Mucosa of rectum (tissue), 2 donors: ENCODE results near the gene LRRC9.
"Not testable (repeated sequence)": the region's sequence is repeated elsewhere in the genome, so short reads cannot be mapped to it uniquely, and the experiment has no call there.

Experiments
- H3K27ac ChIP-seq, 2 donors: one replicate each; pipeline ENCODE4 v1.7.0; 2013; ENCODE audit warnings: inconsistent platforms in 2 of 2, low read depth in 2 of 2, low read length in 2 of 2
- H3K27me3 ChIP-seq, 2 donors: one replicate each; pipeline ENCODE4 v1.7.0; 2013; ENCODE audit warnings: low read length in 2 of 2; ENCODE audit not compliant: control insufficient read depth in 2 of 2, insufficient read depth in 2 of 2
- H3K36me3 ChIP-seq, 2 donors: one replicate each; pipeline ENCODE4 v1.7.0; 2013; ENCODE audit warnings: low read length in 2 of 2; ENCODE audit not compliant: control insufficient read depth in 2 of 2, insufficient read depth in 2 of 2
- H3K4me1 ChIP-seq, 2 donors: one replicate each; pipeline ENCODE4 v1.7.0; 2013; ENCODE audit warnings: low read length in 2 of 2, mild to moderate bottlenecking in 1 of 2; ENCODE audit not compliant: control insufficient read depth in 2 of 2, insufficient read depth in 2 of 2
- H3K4me3 ChIP-seq, 2 donors: one replicate each; pipeline ENCODE4 v1.7.0; 2013; ENCODE audit warnings: low read length in 2 of 2
- H3K9ac ChIP-seq, 2 donors: one replicate each; pipeline ENCODE4 v1.7.0; 2013; ENCODE audit warnings: low read length in 2 of 2, low read depth in 1 of 2, mild to moderate bottlenecking in 1 of 2
- H3K9me3 ChIP-seq, 2 donors: one replicate each; pipeline ENCODE4 v1.7.0; 2013; ENCODE audit warnings: low read length in 2 of 2; ENCODE audit not compliant: control insufficient read depth in 2 of 2
- donor health status: healthy.
- donor health status: Normal muscosa, but diverticular disease.

The LRRC9 gene

GRCh38 chr14:59912443-59912842 lies 7.5 kb upstream of the LRRC9 start:
- H3K36me3 ChIP-seq, result no peaks in the 10 kb centered on the region
- H3K4me1 ChIP-seq, result no peaks in the 10 kb centered on the region
- H3K4me3 ChIP-seq, result no peak overlapping the region
- H3K9ac ChIP-seq, result no peak overlapping the region
- H3K27ac ChIP-seq, result no peak overlapping the region
- no peaks in the 10 kb centered on the region for H3K9me3 ChIP-seq
- H3K27me3 ChIP-seq, result no peaks in the 10 kb centered on the region

GRCh38 chr14:59913187-59913586 lies 6.8 kb upstream of the LRRC9 start:
- H3K27ac ChIP-seq, result no peak overlapping the region
- H3K4me3 ChIP-seq, result no peak overlapping the region
- no peaks in the 10 kb centered on the region for H3K4me1 ChIP-seq
- no peaks in the 10 kb centered on the region for H3K9me3 ChIP-seq
- H3K9ac ChIP-seq, result no peak overlapping the region
- peaks cover under 1 to 4% of the 10 kb centered on the region in 2 donors for H3K27me3 ChIP-seq
- H3K36me3 ChIP-seq, result no peaks in the 10 kb centered on the region

DNA sequence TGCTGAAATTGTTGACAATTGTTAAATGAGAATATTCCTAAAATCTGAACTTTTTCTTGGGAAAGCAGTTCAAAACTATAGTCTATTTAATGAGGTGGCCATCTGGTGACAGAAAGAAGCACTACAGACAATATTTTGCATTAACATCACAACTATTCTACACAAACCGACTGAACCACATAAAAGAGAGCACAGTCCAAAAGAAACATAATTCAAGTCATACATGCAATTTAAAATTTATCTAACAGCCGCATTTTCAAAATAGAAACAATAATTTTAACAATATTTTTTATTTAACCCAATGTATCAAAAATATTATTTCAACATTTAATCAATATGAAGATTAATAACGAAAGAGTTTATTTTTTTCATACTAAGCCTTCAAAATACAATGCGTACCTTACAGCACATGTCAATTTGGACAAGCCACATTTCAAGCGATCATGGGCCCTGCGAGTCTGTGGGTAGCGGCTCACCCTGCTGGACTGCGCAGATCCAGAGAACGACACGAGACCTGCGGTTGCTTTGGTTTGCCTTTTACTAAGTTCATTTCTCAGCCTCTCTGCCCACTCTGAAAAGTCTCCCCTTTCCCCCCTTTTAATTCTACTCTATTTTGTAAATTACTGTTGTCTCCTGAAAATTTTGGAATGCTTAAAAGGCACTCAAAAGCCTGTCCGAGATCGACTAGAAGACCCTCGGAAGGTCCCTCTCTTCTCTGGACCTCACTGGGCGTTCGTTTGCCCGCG lies 947 bp upstream of the LRRC9 start:
- Histone ChIP-seq H3K27ac (no peak overlapping the region), H3K9me3 (no peaks in the 10 kb centered on the region), H3K27me3 (peaks cover 11 to 14% of the 10 kb centered on the region in 2 donors), H3K9ac (peak overlapping the region in 1 of 2 donors; percentile 21), H3K4me1 (peaks cover 7 to 8% of the 10 kb centered on the region in 2 donors), H3K4me3 (peak overlapping the region; percentile 32 to 55), H3K36me3 (no peaks in the 10 kb centered on the region)

DNA sequence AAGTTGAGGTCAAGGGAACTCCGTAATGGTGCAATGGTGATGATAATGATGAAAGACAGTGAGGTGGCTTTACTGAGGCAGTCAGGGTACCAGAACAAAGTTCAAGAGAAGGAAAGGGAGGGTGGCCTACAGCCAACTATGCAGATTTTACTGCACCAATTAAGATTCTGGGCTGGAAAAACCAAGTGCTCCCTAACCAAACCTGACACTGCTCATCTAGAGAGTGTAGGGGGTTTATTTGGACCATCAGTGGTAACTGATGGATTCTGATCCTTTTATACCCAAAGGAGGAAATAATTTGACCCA lies 387 bp downstream of the LRRC9 start:
- Histone ChIP-seq H3K36me3 (no peaks in the 10 kb centered on the region), H3K4me1 (peaks cover 7 to 8% of the 10 kb centered on the region in 2 donors), H3K4me3 (no peak overlapping the region), H3K27me3 (peaks cover 11 to 14% of the 10 kb centered on the region in 2 donors), H3K9me3 (no peaks in the 10 kb centered on the region), H3K9ac (no peak overlapping the region), H3K27ac (no peak overlapping the region)

- H3K27me3 ChIP-seq, result peaks cover 0 to 4% of the 10 kb centered on the region in 2 donors
- no peak overlapping the region for H3K4me3 ChIP-seq
- H3K36me3 ChIP-seq, result no peaks in the 10 kb centered on the region
- no peak overlapping the region for H3K27ac ChIP-seq
- H3K9me3 ChIP-seq, result no peaks in the 10 kb centered on the region
- H3K9ac ChIP-seq, result no peak overlapping the region
- no peaks in the 10 kb centered on the region for H3K4me1 ChIP-seq
Observed at GRCh38 chr14:59925797-59926196, 5.9 kb downstream of the LRRC9 start.

GRCh38 chr14:59926534-59926933 lies 6.6 kb downstream of the LRRC9 start:
- H3K27me3 ChIP-seq, result no peaks in the 10 kb centered on the region
- H3K27ac ChIP-seq, result no peak overlapping the region
- no peak overlapping the region for H3K4me3 ChIP-seq
- no peaks in the 10 kb centered on the region for H3K9me3 ChIP-seq
- H3K9ac ChIP-seq, result no peak overlapping the region
- no peaks in the 10 kb centered on the region for H3K4me1 ChIP-seq
- no peaks in the 10 kb centered on the region for H3K36me3 ChIP-seq

DNA sequence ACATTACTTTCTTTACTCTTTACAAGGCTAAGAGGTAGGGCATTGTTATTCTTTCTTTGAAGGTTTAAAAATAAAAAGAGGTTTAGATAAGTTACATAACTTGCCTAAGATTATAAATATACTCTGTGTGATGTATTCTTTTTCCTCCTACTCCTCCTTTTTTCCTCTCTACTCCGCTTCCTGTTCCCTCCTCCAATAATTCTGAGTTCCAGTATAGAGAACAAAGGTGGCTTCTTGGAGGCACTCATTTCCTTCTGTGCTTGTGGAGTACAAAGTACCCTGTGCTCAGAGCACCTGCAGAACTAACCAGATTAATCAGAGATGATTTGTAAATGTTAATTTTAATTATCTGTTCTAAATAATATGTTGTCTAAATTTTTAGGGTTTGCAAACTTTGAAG lies 11.3 kb downstream of the LRRC9 start:
- no peaks in the 10 kb centered on the region for H3K27me3 ChIP-seq
- no peak overlapping the region for H3K4me3 ChIP-seq
- H3K36me3 ChIP-seq, result no peaks in the 10 kb centered on the region
- H3K9me3 ChIP-seq, result no peaks in the 10 kb centered on the region
- peaks cover 2 to 24% of the 10 kb centered on the region in 2 donors for H3K4me1 ChIP-seq
- H3K27ac ChIP-seq, result no peak overlapping the region
- H3K9ac ChIP-seq, result no peak overlapping the region

- H3K9me3 ChIP-seq, result no peaks in the 10 kb centered on the region
- no peaks in the 10 kb centered on the region for H3K36me3 ChIP-seq
- no peak overlapping the region for H3K9ac ChIP-seq
- no peaks in the 10 kb centered on the region for H3K27me3 ChIP-seq
- peak overlapping the region in 1 of 2 donors; percentile 7 for H3K27ac ChIP-seq
- peaks cover 2 to 30% of the 10 kb centered on the region in 2 donors for H3K4me1 ChIP-seq
- H3K4me3 ChIP-seq, result no peak overlapping the region
Observed at GRCh38 chr14:59936145-59936544, 16.2 kb downstream of the LRRC9 start.

DNA sequence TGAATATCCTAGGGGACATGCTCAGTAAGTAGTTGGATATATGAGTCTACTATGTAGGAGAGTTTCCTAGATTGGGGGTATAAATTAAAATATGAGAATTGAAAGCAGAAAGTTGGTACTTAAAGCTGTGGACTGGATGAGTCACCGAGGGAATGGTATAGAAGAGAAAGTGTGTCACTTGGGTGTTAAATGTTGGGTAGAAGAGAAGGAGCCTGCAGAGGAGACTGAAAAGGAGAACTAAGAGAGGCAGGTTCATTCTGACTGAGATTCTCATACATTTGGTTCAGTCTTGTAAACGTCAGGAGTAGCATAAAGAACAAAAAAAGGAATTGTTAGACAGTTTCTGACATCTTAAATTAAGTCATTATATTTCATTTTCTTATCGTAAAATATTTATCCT lies 19.9 kb downstream of the LRRC9 start:
- H3K4me3 ChIP-seq, result no peak overlapping the region

GRCh38 chr14:59942296-59942862 lies 22.4 kb downstream of the LRRC9 start:
- not testable (repeated sequence) for H3K9me3 ChIP-seq, H3K27me3 ChIP-seq, H3K36me3 ChIP-seq, H3K27ac ChIP-seq, H3K4me1 ChIP-seq, H3K9ac ChIP-seq, H3K4me3 ChIP-seq

More for the DNA sequence above, 19.9 kb downstream of the LRRC9 start:
- Histone ChIP-seq H3K9me3 (no peaks in the 10 kb centered on the region), H3K9ac (no peak overlapping the region), H3K27me3 (peaks cover 0 to 3% of the 10 kb centered on the region in 2 donors), H3K27ac (no peak overlapping the region), H3K4me1 (peaks cover 2 to 12% of the 10 kb centered on the region in 2 donors), H3K36me3 (no peaks in the 10 kb centered on the region)
